ENCODE data around the gene GRM7. TPM values are rescaled to one million over a fixed set of nuclear protein-coding genes. Genes with fewer than 3 reads are reported as not detected.

Gene GRM7
- total RNA-seq, 1 experiment from 2014 or later, result not detected

GRCh38 chr3:7075901-7076300 is 215.0 kb downstream of the GRM7 start:
- CTCF ChIA-PET, result no interaction called here
- Histone ChIP-seq H3K4me3 (ENCODE audit: low read depth, low read length, poor library complexity, severe bottlenecking) (no peak overlapping the region), H3K36me3 (ENCODE audit: insufficient read depth, low read length, poor library complexity, severe bottlenecking) (no peaks in the 10 kb centered on the region), H3K9me3 (ENCODE audit: low read depth, low read length, poor library complexity, severe bottlenecking) (no peaks in the 10 kb centered on the region), H3K27me3 (replicated peaks; ENCODE audit: insufficient read depth, low read depth, low read length, poor library complexity) (no peaks in the 10 kb centered on the region), H3K4me1 (ENCODE audit: insufficient read depth, low read length, poor library complexity, severe bottlenecking) (no peaks in the 10 kb centered on the region), H3K27ac (ENCODE audit: low read depth, low read length, poor library complexity, severe bottlenecking) (no peak overlapping the region)
- POLR2A ChIA-PET (ENCODE audit: low non-redundant PET), result no interaction called here
- DNase-seq (ENCODE audit: low spot score), result no peak
- BruUV-seq (replicated peaks), result no TSS peak
- TF ChIP-seq EZH2 (IDR thresholded peaks at IDR 0.05; ENCODE audit: borderline replicate concordance, low read depth, low read length, poor library complexity, severe bottlenecking) (no peak), CTCF (conservative IDR thresholded peaks at IDR 0.05; ENCODE audit: low read depth, low read length) (peak; percentile 43)
- intact Hi-C loops (cut with micrococcal nuclease; ENCODE audit: unreplicated experiment), result no loop called here

- H3K27ac ChIP-seq (ENCODE audit: low read depth, low read length, poor library complexity, severe bottlenecking), result no peak overlapping the region
- TF ChIP-seq CTCF (conservative IDR thresholded peaks at IDR 0.05; ENCODE audit: low read depth, low read length) (no peak), EZH2 (IDR thresholded peaks at IDR 0.05; ENCODE audit: borderline replicate concordance, low read depth, low read length, poor library complexity, severe bottlenecking) (no peak)
- ChIA-PET CTCF (no interaction called here), POLR2A (ENCODE audit: low non-redundant PET) (no interaction called here)
- BruUV-seq (replicated peaks), result no TSS peak
- no peak overlapping the region for H3K4me3 ChIP-seq (ENCODE audit: low read depth, low read length, poor library complexity, severe bottlenecking)
- no peaks in the 10 kb centered on the region for H3K4me1 ChIP-seq (ENCODE audit: insufficient read depth, low read length, poor library complexity, severe bottlenecking)
- no peaks in the 10 kb centered on the region for H3K27me3 ChIP-seq (replicated peaks; ENCODE audit: insufficient read depth, low read depth, low read length, poor library complexity)
- no peaks in the 10 kb centered on the region for H3K36me3 ChIP-seq (ENCODE audit: insufficient read depth, low read length, poor library complexity, severe bottlenecking)
- no peaks in the 10 kb centered on the region for H3K9me3 ChIP-seq (ENCODE audit: low read depth, low read length, poor library complexity, severe bottlenecking)
- intact Hi-C loops (cut with micrococcal nuclease; ENCODE audit: unreplicated experiment), result no loop called here
- DNase-seq (ENCODE audit: low spot score), result no peak
Measured at GRCh38 chr3:7082244-7082643, 221.3 kb downstream of the GRM7 start.

DNA sequence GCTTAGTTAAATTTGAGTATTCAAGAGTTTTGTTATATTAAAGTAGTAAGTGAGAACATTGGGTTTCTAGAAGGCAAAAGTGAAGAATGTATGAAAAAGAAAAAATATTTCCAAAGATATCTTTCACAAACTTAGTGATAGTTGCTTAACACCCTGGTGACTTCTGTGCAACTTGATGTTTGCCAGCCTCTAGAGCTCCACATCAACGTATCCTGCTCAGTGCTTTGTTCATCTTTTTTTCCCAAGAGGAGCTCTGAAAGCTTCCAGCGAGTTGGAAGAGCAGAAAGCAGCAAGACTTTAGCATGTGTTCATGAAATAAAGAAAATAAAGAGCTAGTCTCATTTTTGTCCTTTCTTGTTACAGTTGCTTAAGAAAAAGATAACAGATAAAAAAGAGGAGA is 225.5 kb downstream of the GRM7 start:
- BruUV-seq (replicated peaks), result no TSS peak
- POLR2A ChIA-PET (ENCODE audit: low non-redundant PET), result no interaction called here

More for the DNA sequence above, 225.5 kb downstream of the GRM7 start:
- Histone ChIP-seq H3K27me3 (replicated peaks; ENCODE audit: insufficient read depth, low read depth, low read length, poor library complexity) (no peaks in the 10 kb centered on the region), H3K4me3 (ENCODE audit: low read depth, low read length, poor library complexity, severe bottlenecking) (no peak overlapping the region), H3K9me3 (ENCODE audit: low read depth, low read length, poor library complexity, severe bottlenecking) (no peaks in the 10 kb centered on the region), H3K27ac (ENCODE audit: low read depth, low read length, poor library complexity, severe bottlenecking) (no peak overlapping the region), H3K36me3 (ENCODE audit: insufficient read depth, low read length, poor library complexity, severe bottlenecking) (no peaks in the 10 kb centered on the region), H3K4me1 (ENCODE audit: insufficient read depth, low read length, poor library complexity, severe bottlenecking) (no peaks in the 10 kb centered on the region)
- intact Hi-C loops (cut with micrococcal nuclease; ENCODE audit: unreplicated experiment), result no loop called here
- TF ChIP-seq EZH2 (IDR thresholded peaks at IDR 0.05; ENCODE audit: borderline replicate concordance, low read depth, low read length, poor library complexity, severe bottlenecking) (no peak), CTCF (conservative IDR thresholded peaks at IDR 0.05; ENCODE audit: low read depth, low read length) (no peak)
- no peak for DNase-seq (ENCODE audit: low spot score)
- CTCF ChIA-PET, result no interaction called here

All from A673 (cell line).